ENCODE results near the gene SASH1. TPM values are rescaled to one million over a fixed set of nuclear protein-coding genes. Genes with fewer than 3 reads are reported as not detected.

SASH1 gene
- total RNA-seq, 2 donors from 2014 or later: 14.9 to 16.4 TPM

DNA sequence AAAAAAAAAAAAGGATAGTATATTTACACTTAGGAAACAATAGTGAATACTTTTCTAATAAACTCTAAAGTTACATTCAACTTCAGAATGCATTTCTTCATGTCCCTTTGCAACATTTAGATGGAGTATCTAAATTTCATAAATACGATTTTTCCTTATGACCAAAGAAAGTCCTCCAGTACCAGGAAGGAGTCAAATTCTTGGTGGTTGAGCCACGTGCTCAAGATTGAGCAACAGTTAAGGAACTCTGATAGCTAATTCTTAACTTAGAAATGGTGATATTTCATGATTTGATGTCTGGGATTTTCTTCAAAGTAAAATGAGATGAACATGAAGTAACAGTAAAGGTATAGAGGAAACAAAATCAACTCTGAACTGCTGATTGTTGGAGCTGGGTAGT is 92.7 kb downstream of the SASH1 start:
- no peaks in the 10 kb centered on the region for H3K36me3 ChIP-seq
- no peaks in the 10 kb centered on the region for H3K27me3 ChIP-seq
- intact Hi-C loops (cut with DNase I): no loop called here
- no peak overlapping the region for H3K9ac ChIP-seq (ENCODE audit: low read depth in 2 of 2, low read length in 2 of 2)
- no peak overlapping the region for H3K27ac ChIP-seq
- no peak for DNase-seq
- no peaks in the 10 kb centered on the region for H3K9me3 ChIP-seq
- no peak overlapping the region for H3K4me3 ChIP-seq
- TF ChIP-seq, protein P1, sequence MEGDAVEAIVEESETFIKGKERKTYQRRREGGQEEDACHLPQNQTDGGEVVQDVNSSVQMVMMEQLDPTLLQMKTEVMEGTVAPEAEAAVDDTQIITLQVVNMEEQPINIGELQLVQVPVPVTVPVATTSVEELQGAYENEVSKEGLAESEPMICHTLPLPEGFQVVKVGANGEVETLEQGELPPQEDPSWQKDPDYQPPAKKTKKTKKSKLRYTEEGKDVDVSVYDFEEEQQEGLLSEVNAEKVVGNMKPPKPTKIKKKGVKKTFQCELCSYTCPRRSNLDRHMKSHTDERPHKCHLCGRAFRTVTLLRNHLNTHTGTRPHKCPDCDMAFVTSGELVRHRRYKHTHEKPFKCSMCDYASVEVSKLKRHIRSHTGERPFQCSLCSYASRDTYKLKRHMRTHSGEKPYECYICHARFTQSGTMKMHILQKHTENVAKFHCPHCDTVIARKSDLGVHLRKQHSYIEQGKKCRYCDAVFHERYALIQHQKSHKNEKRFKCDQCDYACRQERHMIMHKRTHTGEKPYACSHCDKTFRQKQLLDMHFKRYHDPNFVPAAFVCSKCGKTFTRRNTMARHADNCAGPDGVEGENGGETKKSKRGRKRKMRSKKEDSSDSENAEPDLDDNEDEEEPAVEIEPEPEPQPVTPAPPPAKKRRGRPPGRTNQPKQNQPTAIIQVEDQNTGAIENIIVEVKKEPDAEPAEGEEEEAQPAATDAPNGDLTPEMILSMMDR (IDR thresholded peaks at IDR 0.05): no peak
- H3K4me1 ChIP-seq: no peaks in the 10 kb centered on the region

DNA sequence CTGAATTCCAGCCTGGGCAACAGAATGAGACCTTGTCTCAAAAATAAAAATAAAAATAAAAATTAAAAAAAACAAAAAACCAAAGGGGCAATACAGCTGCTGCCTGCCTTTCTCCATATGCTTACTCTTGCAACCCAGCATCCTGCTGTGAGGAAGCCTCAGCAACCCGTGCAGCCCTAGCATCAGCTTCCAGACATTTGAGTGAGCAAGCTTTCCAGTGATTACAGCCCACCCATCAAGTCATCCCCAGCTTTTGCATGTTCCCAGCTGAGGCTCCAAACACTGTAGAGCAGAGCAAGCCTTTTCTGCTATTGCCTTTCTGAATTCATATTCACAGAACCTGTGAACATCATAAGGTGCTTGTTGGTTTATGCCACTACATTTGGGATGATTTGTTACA is 93.8 kb downstream of the SASH1 start:
- TF ChIP-seq, protein P1 (IDR thresholded peaks at IDR 0.05): no peak
- intact Hi-C loops (cut with DNase I): no loop called here
- H3K27ac ChIP-seq: no peak overlapping the region
- no peak overlapping the region for H3K9ac ChIP-seq (ENCODE audit: low read depth in 2 of 2, low read length in 2 of 2)
- H3K9me3 ChIP-seq: no peaks in the 10 kb centered on the region
- DNase-seq: no peak
- no peaks in the 10 kb centered on the region for H3K36me3 ChIP-seq
- no peaks in the 10 kb centered on the region for H3K27me3 ChIP-seq
- H3K4me3 ChIP-seq: no peak overlapping the region
- H3K4me1 ChIP-seq: no peaks in the 10 kb centered on the region

DNA sequence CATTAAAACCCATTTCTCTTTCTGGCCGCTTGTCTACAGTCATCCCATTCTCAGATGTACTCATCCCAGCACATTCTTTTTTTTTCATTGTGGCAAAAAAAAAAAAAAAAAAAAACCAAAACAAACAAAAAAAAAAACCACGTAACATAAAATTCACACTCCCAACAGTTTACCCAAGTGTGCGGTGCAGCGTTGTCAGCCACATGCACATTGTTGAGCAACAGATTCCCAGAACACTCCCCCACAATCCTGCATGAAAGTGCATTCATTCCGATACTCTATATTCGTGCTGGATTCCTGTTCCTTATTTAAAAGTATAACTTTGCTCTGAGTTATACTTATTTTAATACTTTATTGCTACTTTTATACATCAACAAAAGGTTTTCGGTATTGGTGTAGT is 96.0 kb downstream of the SASH1 start:
- Histone ChIP-seq H3K4me3 (no peak overlapping the region), H3K36me3 (no peaks in the 10 kb centered on the region), H3K9me3 (no peaks in the 10 kb centered on the region), H3K9ac (ENCODE audit: low read depth in 2 of 2, low read length in 2 of 2) (no peak overlapping the region), H3K4me1 (no peaks in the 10 kb centered on the region), H3K27me3 (no peaks in the 10 kb centered on the region), H3K27ac (no peak overlapping the region)
- no peak for DNase-seq
- TF ChIP-seq, protein P1 (IDR thresholded peaks at IDR 0.05): no peak
- intact Hi-C loops (cut with DNase I): no loop called here

DNA sequence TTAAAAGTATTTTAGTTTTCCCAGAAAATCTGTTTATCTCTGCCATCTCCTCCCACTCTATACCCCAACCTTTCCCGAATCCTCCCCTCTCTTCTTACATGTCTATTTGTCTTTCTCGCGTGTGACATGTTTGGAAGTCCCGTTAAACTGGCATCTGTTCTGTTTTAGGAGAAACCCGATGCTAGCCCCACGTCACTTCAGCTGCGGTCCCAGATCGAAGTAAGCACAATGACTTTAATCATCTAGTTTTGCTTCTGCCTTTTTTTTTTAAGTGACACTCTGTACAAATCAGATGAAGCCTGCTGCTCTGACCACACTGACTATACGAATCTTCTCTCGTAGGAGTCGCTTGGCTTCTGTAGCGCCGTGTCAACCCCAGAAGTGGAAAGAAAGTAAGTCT is 97.4 kb downstream of the SASH1 start:
- TF ChIP-seq, protein P1 (IDR thresholded peaks at IDR 0.05): no peak
- no peak overlapping the region for H3K4me3 ChIP-seq
- intact Hi-C loops (cut with DNase I): no loop called here

DNA sequence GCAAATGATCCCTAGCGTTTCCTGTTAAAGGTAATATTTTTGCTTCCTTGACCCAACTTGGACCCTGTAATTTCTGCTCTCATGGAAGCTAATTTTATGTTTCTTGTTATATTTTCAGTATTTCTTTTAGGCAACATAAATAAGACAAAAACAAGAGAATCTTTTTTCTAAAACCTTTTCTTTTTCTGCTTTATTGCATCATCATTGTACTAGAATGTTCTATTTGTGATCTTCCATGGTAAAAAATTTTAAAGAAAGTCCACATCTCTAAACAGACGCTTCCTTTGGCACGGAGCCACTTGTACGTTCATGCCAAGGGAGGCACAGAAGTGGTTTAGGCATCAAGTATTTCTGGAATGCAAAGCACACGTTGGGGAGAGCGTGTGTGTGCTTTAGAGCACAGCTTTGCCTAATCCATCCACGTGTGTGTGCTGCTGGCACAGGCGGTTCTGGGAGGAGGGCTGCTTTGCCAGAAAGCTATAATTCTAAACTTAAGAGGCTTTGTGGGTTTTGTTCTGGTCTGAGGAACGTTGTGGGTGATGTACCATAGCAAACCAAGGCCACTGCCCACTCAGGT is 98.3 kb downstream of the SASH1 start:
- TF ChIP-seq, protein P1 (IDR thresholded peaks at IDR 0.05): no peak
- H3K9me3 ChIP-seq: no peaks in the 10 kb centered on the region
- intact Hi-C loops (cut with DNase I): no loop called here
- H3K36me3 ChIP-seq: no peaks in the 10 kb centered on the region
- no peak for DNase-seq
- H3K4me1 ChIP-seq: no peaks in the 10 kb centered on the region
- H3K9ac ChIP-seq (ENCODE audit: low read depth in 2 of 2, low read length in 2 of 2): peak overlapping the region in 1 of 2 donors; percentile 26
- H3K27me3 ChIP-seq: no peaks in the 10 kb centered on the region
- H3K4me3 ChIP-seq: no peak overlapping the region
- no peak overlapping the region for H3K27ac ChIP-seq

More for the DNA sequence above, 97.4 kb downstream of the SASH1 start:
- no peak overlapping the region for H3K9ac ChIP-seq (ENCODE audit: low read depth in 2 of 2, low read length in 2 of 2)
- no peaks in the 10 kb centered on the region for H3K4me1 ChIP-seq
- no peaks in the 10 kb centered on the region for H3K36me3 ChIP-seq
- DNase-seq: no peak
- no peaks in the 10 kb centered on the region for H3K27me3 ChIP-seq
- H3K9me3 ChIP-seq: no peaks in the 10 kb centered on the region
- no peak overlapping the region for H3K27ac ChIP-seq
